Smooth muscle cell of the brain vasculature (primary cell): ENCODE results near the gene CFD.

Experiments used
- DNase-seq: peaks from one replicate; pipeline ENCODE4 v3.0.0-alpha.2; 2012; ENCODE audit warnings: low read depth, low spot score

Gene CFD

DNA sequence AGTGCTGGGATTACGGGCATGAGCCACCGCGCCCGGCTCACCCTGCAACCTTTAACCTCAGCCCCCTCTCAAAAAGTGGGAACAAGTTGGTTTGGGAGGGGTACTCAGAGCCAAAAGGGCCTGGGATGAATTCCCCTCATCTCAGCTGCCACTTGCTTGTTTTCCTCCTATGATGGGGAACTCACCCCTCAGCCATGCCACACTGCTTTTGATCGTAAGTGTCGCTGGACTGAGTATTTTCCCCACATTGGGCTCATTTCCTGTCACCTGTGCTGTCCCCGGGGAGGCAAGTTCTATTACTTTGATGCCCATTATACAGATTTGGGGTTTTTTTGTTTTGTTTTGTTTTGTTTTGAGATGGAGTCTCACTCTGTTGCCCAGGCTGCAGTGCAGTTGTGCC, 47.0 kb downstream of the CFD start:
- no peak for DNase-seq

DNA sequence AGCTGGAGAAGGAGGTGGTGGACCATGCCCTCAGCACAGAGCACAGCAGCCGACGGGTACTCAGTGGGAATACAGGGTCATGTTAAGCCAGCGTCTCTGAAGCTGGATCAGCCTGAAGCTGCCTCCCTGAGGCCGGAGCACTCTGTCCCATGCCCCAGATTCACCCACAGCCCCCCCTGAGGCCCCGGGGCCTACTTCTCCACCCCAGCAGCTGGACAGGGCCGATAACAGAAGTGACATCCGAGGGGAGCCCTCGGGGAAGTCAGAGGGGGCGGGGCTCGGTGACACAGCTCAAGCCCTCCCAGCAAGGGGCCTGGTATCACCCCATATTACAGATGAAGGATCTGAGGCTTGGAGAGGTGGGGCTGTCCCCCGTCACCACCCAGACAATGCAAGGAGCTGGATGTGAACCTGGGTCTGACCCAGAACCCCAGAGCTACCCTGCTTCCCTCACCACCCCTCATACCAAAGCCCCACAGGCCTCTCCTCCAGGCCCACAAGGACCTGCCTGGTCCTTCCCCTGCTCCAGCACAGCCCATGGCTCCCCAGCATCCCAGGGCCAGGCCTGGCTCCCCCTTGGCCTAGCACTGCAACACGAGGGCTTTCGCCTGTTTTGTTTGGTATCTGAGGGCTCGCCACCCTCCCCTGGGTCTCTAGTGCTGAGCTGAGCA, 47.9 kb downstream of the CFD start:
- DNase-seq, result no peak

DNA sequence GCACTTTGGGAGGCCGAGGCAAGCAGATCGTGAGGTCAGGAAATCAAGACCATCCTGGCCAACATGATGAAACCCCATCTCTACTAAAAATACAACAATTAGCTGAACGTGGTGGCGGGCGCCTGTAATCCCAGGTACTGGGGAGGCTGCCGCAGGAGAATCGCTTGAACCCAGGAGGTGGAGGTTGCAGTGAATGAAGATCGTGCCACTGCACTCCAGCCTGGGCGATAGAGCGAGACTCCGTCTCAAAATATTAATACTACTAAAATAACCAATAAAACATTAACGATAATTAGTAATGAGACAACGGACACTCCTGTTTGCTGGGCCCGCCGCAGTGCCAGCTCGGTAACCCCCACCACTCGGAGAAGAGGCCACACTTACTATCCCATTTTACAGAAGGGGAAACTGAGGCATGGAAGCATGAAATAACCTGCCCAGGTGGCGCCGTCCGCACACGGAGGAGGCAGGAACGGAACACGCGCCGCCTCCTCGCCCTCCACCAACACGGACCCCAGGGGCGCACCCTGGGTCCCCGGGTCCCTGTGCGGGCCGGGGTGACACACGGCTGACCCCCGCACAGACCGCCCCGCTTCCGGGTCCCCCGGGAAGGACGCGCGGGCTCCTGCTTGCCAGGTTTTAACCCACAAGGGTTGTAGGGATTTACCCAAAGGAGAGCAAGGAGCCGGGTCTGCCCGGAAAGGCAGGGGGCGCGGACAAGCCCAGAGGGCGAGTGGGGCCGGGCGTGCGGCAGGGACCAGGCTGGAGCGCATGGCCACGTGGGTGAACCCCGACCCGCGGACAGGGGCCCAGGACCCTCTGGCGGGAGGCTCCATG, 52.0 kb downstream of the CFD start:
- no peak for DNase-seq

DNA sequence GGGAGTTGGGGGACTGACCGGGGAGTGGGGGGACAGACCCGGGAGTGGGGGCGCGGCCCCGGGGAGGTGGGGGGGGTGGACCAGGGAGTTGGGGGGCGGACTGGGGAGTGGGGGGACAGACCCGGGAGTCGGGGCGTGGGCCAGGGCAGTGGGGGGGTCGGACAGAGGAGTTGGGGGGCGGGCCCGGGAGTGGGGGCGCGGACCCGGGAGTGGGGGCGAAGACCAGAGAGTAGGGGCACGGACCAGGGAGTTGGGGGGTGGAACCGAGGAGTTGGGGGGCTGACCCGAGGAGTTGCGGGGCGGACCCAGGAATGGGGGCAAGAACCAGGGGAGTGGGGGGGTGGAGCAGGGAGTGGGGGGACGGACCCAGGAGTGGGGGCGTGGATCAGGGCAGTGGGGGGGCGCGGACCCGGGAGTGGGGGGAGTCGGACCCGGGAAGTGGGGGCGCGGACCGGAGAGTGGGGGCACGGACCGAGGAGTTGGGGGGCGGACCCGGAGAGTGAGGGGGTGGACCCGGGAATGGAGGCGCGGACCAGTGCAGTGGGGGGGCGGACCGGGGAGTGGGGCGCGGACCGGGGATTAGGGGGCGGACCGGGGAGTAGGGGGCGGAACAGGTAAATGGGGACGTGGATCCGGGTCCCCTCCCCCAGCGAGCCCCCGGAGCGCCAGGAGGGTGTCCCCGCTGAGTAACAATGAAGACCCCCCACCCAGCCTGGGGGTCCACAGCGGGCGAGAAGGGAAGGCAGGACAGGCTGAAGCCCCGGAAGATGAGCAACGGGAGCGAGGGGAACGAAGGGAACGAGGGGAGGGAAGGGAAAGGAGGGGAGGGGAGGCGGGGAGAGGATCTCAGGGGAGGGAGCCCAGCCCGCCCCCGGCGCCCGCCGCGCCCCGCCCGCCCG, 53.0 kb downstream of the CFD start:
- no peak for DNase-seq
